Measurements from ENCODE around the gene SLC7A7. TPM values are rescaled to one million over a fixed set of nuclear protein-coding genes. Genes with fewer than 3 reads are reported as not detected.

SLC7A7 gene
- total and polyA plus RNA-seq, 10 of the 15 experiments (the other 5 are each of a cell fraction or from before 2014, with no cell fraction given): 27.8 to 79.2 (median 50.8) TPM

- Histone ChIP-seq H3K9ac (ENCODE audit: control insufficient read depth, insufficient read depth, low read length) (no peak overlapping the region), H3K4me2 (ENCODE audit: control insufficient read depth, insufficient read depth) (no peak overlapping the region), H4K20me1 (ENCODE audit: control insufficient read depth, insufficient read depth) (no peaks in the 10 kb centered on the region), H3K36me3 (ENCODE audit: control insufficient read depth in 2 of 2, insufficient read depth in 2 of 2, low read length in 1 of 2) (no peaks in the 10 kb centered on the region), H3K4me1 (ENCODE audit: control insufficient read depth, insufficient read depth, low read length) (peaks cover 20% of the 10 kb centered on the region), H3K79me2 (ENCODE audit: control insufficient read depth, insufficient read depth, low read length) (no peaks in the 10 kb centered on the region), H3K4me3 (no peak overlapping the region), H2AFZ (ENCODE audit: control insufficient read depth, low read depth, low read length) (no peak overlapping the region), H3K27ac (ENCODE audit: control insufficient read depth, insufficient read depth) (no peak overlapping the region), H3K27me3 (replicated peaks in 1 of 2; ENCODE audit: control insufficient read depth in 2 of 2, insufficient read depth in 2 of 2, low read length in 1 of 2) (no peaks in the 10 kb centered on the region), H3K9me3 (replicated peaks; ENCODE audit: control insufficient read depth, insufficient read depth, low read length) (peaks cover 3% of the 10 kb centered on the region; the same call in 1 of the 3 replicates)
- POLR2A ChIA-PET: no interaction called here
- FAIRE-seq: no peak
- WGBS (ENCODE audit: insufficient coverage, insufficient replicate concordance, low lambda C conversion rate, missing lambda C conversion rate): 95% methylated on average over 5 of the region's 5 CpGs
- in situ Hi-C loops (cut with MboI) (loop anchor here (5.0 to 10.0 kb wide), 3 partner anchors 194 to 472 kb away; no protein-coding TSS in a partner anchor), intact Hi-C loops (cut with micrococcal nuclease; ENCODE audit: unreplicated experiment) (no loop called here)
- CTCF ChIA-PET: interaction anchor here (1.3 to 10.0 kb wide), 7 partner anchors 16 to 284 kb away, joined by 3 to 324 read pairs (median 92); partner anchors contain the start of genes LRP10 and SLC7A7
- ATAC-seq: no peak
- no TSS peak for BruUV-seq (replicated peaks)
- DNase-seq (ENCODE audit: low read depth, low spot score): no peak
- TF ChIP-seq RB1 (IDR thresholded peaks at IDR 0.05; ENCODE audit: borderline replicate concordance): no peak
- no peak for TF ChIP-seq ZNF24 (IDR thresholded peaks at IDR 0.05)
- TF ChIP-seq MEF2A (IDR thresholded peaks at IDR 0.05; ENCODE audit: insufficient read depth, low read depth, low read length): no peak
- TF ChIP-seq MYB (IDR thresholded peaks at IDR 0.05; ENCODE audit: borderline replicate concordance, low read depth, low read length): no peak
- TF ChIP-seq, protein P1, sequence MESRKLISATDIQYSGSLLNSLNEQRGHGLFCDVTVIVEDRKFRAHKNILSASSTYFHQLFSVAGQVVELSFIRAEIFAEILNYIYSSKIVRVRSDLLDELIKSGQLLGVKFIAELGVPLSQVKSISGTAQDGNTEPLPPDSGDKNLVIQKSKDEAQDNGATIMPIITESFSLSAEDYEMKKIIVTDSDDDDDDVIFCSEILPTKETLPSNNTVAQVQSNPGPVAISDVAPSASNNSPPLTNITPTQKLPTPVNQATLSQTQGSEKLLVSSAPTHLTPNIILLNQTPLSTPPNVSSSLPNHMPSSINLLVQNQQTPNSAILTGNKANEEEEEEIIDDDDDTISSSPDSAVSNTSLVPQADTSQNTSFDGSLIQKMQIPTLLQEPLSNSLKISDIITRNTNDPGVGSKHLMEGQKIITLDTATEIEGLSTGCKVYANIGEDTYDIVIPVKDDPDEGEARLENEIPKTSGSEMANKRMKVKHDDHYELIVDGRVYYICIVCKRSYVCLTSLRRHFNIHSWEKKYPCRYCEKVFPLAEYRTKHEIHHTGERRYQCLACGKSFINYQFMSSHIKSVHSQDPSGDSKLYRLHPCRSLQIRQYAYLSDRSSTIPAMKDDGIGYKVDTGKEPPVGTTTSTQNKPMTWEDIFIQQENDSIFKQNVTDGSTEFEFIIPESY (IDR thresholded peaks at IDR 0.05): no peak
- no peak for TF ChIP-seq E4F1 (IDR thresholded peaks at IDR 0.05; ENCODE audit: borderline replicate concordance, partially characterized antibody)
- no peak for TF ChIP-seq CREB1 (IDR thresholded peaks at IDR 0.05; ENCODE audit: low read depth)
- TF ChIP-seq ZNF622 (IDR thresholded peaks at IDR 0.05): no peak
- no peak for TF ChIP-seq IKZF2 (IDR thresholded peaks at IDR 0.05)
- TF ChIP-seq EP300 (IDR thresholded peaks at IDR 0.05; ENCODE audit: borderline replicate concordance in 1 of 2, control insufficient read depth in 1 of 2, low read depth in 2 of 2, low read length in 2 of 2): no peak
- no peak for TF ChIP-seq KLF5 (IDR thresholded peaks at IDR 0.05; ENCODE audit: partially characterized antibody)
- no peak for TF ChIP-seq SP1 (IDR thresholded peaks at IDR 0.05; ENCODE audit: low read depth, low read length)
- TF ChIP-seq HDGF (IDR thresholded peaks at IDR 0.05): no peak
- TF ChIP-seq, protein P2, sequence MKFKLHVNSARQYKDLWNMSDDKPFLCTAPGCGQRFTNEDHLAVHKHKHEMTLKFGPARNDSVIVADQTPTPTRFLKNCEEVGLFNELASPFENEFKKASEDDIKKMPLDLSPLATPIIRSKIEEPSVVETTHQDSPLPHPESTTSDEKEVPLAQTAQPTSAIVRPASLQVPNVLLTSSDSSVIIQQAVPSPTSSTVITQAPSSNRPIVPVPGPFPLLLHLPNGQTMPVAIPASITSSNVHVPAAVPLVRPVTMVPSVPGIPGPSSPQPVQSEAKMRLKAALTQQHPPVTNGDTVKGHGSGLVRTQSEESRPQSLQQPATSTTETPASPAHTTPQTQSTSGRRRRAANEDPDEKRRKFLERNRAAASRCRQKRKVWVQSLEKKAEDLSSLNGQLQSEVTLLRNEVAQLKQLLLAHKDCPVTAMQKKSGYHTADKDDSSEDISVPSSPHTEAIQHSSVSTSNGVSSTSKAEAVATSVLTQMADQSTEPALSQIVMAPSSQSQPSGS (IDR thresholded peaks at IDR 0.05; ENCODE audit: low read length): no peak
- no peak for TF ChIP-seq SUZ12 (IDR thresholded peaks at IDR 0.05; ENCODE audit: unreplicated experiment)
- TF ChIP-seq SRF (IDR thresholded peaks at IDR 0.05; ENCODE audit: low read depth in 2 of 2, low read length in 2 of 2): no peak
- no peak for TF ChIP-seq HDAC6 (IDR thresholded peaks at IDR 0.05; ENCODE audit: unreplicated experiment)
- SMC1A ChIA-PET (ENCODE audit: uncharacterized antibody, unreplicated experiment): interaction anchor here (1.1 to 7.3 kb wide), 2 partner anchors 43 to 285 kb away, joined by 3 to 92 read pairs; no protein-coding TSS in a partner anchor
- RAD21 ChIA-PET (ENCODE audit: unreplicated experiment): interaction anchor here (1.6 to 9.4 kb wide), 3 partner anchors 33 to 90 kb away, joined by 3 to 130 read pairs (median 4); partner anchors contain the start of gene OXA1L
Observed at GRCh38 chr14:22856428-22856827, 41.2 kb upstream of the SLC7A7 start.

Data from GM12878 (cell line).